Peyer's patch (tissue), 4 donors: ENCODE data around the gene ZNG1F.
"Not testable (repeated sequence)": the region's sequence is repeated elsewhere in the genome, so short reads cannot be mapped to it uniquely, and the experiment has no call there.

Experiments
- POLR2A ChIP-seq, 2 donors: fragments of 450-650 bp; IDR thresholded peaks; one replicate each; pipeline ENCODE4 v1.5.1; 2017; ENCODE audit warnings: antibody characterized with exemption in 2 of 2, mild to moderate bottlenecking in 2 of 2, moderate library complexity in 2 of 2
- TF ChIP-seq, protein P1 (sequence below), 6 experiments: fragments of 450-650 bp in 4 of 6; fragments of 200-600 bp in 2 of 6; sonication (generic) in 1 of 6; IDR thresholded peaks; one replicate each; pipeline ENCODE4 v1.5.1; 2017 to 2019; ENCODE audit warnings: antibody characterized with exemption in 6 of 6, mild to moderate bottlenecking in 3 of 6, moderate library complexity in 1 of 6

DNA sequence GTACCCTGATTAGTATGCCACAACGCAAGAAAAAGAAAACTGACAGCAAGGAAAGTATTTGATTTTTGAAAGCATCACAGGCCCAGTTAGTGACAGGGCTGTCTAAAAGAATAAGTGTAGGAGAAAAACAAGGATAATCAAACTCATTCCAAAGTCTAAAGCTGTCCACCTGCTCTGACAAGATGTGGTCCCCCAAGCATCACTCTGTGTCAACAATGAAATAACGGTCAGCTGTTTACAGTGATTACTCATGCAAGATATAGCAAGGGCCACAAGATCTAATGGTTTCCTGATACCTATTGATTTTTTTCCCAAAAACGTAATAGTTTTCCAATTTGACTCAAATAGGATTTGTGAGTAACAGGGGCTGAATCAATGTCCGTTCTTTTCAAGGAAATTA is 14.1 kb downstream of the ZNG1F start:
- TF ChIP-seq, protein P1, sequence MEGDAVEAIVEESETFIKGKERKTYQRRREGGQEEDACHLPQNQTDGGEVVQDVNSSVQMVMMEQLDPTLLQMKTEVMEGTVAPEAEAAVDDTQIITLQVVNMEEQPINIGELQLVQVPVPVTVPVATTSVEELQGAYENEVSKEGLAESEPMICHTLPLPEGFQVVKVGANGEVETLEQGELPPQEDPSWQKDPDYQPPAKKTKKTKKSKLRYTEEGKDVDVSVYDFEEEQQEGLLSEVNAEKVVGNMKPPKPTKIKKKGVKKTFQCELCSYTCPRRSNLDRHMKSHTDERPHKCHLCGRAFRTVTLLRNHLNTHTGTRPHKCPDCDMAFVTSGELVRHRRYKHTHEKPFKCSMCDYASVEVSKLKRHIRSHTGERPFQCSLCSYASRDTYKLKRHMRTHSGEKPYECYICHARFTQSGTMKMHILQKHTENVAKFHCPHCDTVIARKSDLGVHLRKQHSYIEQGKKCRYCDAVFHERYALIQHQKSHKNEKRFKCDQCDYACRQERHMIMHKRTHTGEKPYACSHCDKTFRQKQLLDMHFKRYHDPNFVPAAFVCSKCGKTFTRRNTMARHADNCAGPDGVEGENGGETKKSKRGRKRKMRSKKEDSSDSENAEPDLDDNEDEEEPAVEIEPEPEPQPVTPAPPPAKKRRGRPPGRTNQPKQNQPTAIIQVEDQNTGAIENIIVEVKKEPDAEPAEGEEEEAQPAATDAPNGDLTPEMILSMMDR (IDR thresholded peaks at IDR 0.05), result not testable (repeated sequence)
- not testable (repeated sequence) for TF ChIP-seq POLR2A (IDR thresholded peaks at IDR 0.05)
